C4-2B (cell line): ENCODE results near the gene PPP5C.

ENCODE experiments used
- H3K27ac ChIP-seq: fragments of 450-650 bp; 2 replicates; pipeline ENCODE4 v1.5.1; 2017
- CTCF ChIP-seq: fragments of 450-650 bp; conservative IDR thresholded peaks from 2 replicates; pipeline ENCODE4 v1.5.1; 2017; ENCODE audit warnings: mild to moderate bottlenecking
- ZFX ChIP-seq: fragments of 450-650 bp; IDR thresholded peaks from 2 replicates; pipeline ENCODE4 v1.6.1; 2017

Gene PPP5C

GRCh38 chr19:46384396-46384795 is 37.5 kb downstream of the PPP5C start:
- H3K27ac ChIP-seq, result no peak overlapping the region
- TF ChIP-seq CTCF (no peak), ZFX (no peak)

- no peak overlapping the region for H3K27ac ChIP-seq
- TF ChIP-seq ZFX (no peak), CTCF (no peak)
These were observed 38.7 kb downstream of the PPP5C start for GRCh38 chr19:46385636-46386035.

GRCh38 chr19:46386151-46386550 is 39.3 kb downstream of the PPP5C start:
- no peak overlapping the region for H3K27ac ChIP-seq

GRCh38 chr19:46386996-46387712 is 40.3 kb downstream of the PPP5C start:
- TF ChIP-seq ZFX (no peak), CTCF (no peak)
- no peak overlapping the region for H3K27ac ChIP-seq

More at GRCh38 chr19:46386151-46386550, 39.3 kb downstream of the PPP5C start:
- TF ChIP-seq CTCF (no peak), ZFX (no peak)

GRCh38 chr19:46387713-46388130 is 40.8 kb downstream of the PPP5C start:
- H3K27ac ChIP-seq, result no peak overlapping the region
- TF ChIP-seq CTCF (no peak), ZFX (no peak)

- no peak overlapping the region for H3K27ac ChIP-seq
- TF ChIP-seq ZFX (no peak), CTCF (no peak)
These were observed 41.6 kb downstream of the PPP5C start for GRCh38 chr19:46388311-46389095.
